Activated naive CD8-positive, alpha-beta T cell treated with anti-CD3 and anti-CD28 coated beads, Interleukin-2, amount 10 ng/mL, durations not matched to agents 7 days and 5 days (primary cell): Measurements from ENCODE around the gene MIOX. TPM values are rescaled to one million over a fixed set of nuclear protein-coding genes. Genes with fewer than 3 reads are reported as not detected.

Source experiments
- ATAC-seq: fragments of 150-1000 bp; cut with Tn5 transposase; one replicate; pipeline ENCODE4 v1.10.0; 2021; ENCODE audit warnings: low read depth, moderate library complexity
- POLR2A ChIA-PET: fragments of 350-600 bp; sonication (Branson Sonifier 250); formaldehyde crosslinking; loops from one replicate; lab custom pipeline; 2021; ENCODE audit warnings: antibody characterized with exemption; lab: Charles Lee
- DNase-seq: peaks from one replicate; pipeline ENCODE4 v3.0.0; 2021
- H3K27ac Mint-ChIP-seq: one replicate; pipeline ENCODE4 v1.8.0; 2022; ENCODE audit warnings: mild to moderate bottlenecking, mixed read lengths
- H3K27me3 Mint-ChIP-seq: one replicate; pipeline ENCODE4 v1.8.0; 2022; ENCODE audit warnings: mild to moderate bottlenecking, moderate library complexity, mixed read lengths
- H3K36me3 Mint-ChIP-seq: one replicate; pipeline ENCODE4 v1.8.0; 2021; ENCODE audit warnings: mild to moderate bottlenecking, mixed read lengths
- H3K4me1 Mint-ChIP-seq: one replicate; pipeline ENCODE4 v1.8.0; 2021; ENCODE audit warnings: mixed read lengths
- H3K4me3 Mint-ChIP-seq: one replicate; pipeline ENCODE4 v1.8.0; 2022; ENCODE audit warnings: mild to moderate bottlenecking, moderate library complexity, mixed read lengths
- H3K9me3 Mint-ChIP-seq: one replicate; pipeline ENCODE4 v1.8.0; 2021; ENCODE audit warnings: mixed read lengths
- total RNA-seq, 2 experiments: library from RNA; stranded (reverse); gene quantifications; one replicate each; pipeline ENCODE4 v1.2.3, GENCODE V29; 2021

Gene MIOX
- not detected for total RNA-seq

GRCh38 chr22:50486561-50487289 lies at the start of gene MIOX:
Gene MIOX, plus strand, starts transcription at chr22:50486859. Its CDS starts 39 bp downstream, at chr22:50486898.
- ATAC-seq (no peak), DNase-seq (no peak)
- no peaks in the 10 kb centered on the region for H3K9me3 Mint-ChIP-seq
- H3K4me3 Mint-ChIP-seq, result no peak within 1 kb of the TSS
- H3K36me3 Mint-ChIP-seq, result no peaks in the 10 kb centered on the region
- H3K27me3 Mint-ChIP-seq, result no peaks in the 10 kb centered on the region
- H3K27ac Mint-ChIP-seq, result no peak within 1 kb of the TSS
- POLR2A ChIA-PET, result interaction anchor here (0.9 kb wide), 1 partner anchor 17 kb away, joined by 3 read pairs; no protein-coding TSS in a partner anchor
- peaks cover 11% of the 10 kb centered on the region for H3K4me1 Mint-ChIP-seq

GRCh38 chr22:50437511-50438304 lies 49.0 kb upstream of the MIOX start:
- Mint-ChIP-seq H3K36me3 (no peaks in the 10 kb centered on the region), H3K4me3 (no peak overlapping the region)

GRCh38 chr22:50438305-50439275 lies 48.1 kb upstream of the MIOX start:
- Mint-ChIP-seq H3K9me3 (no peaks in the 10 kb centered on the region), H3K4me3 (no peak overlapping the region), H3K27ac (no peak overlapping the region), H3K4me1 (peaks cover 1% of the 10 kb centered on the region), H3K27me3 (no peaks in the 10 kb centered on the region), H3K36me3 (no peaks in the 10 kb centered on the region)
- no peak for ATAC-seq
- POLR2A ChIA-PET, result no interaction called here
- DNase-seq, result no peak

More at GRCh38 chr22:50437511-50438304, 49.0 kb upstream of the MIOX start:
- H3K4me1 Mint-ChIP-seq, result no peaks in the 10 kb centered on the region
- POLR2A ChIA-PET, result no interaction called here
- no peak for DNase-seq
- H3K27ac Mint-ChIP-seq, result no peak overlapping the region
- no peak for ATAC-seq
- H3K27me3 Mint-ChIP-seq, result no peaks in the 10 kb centered on the region
- no peaks in the 10 kb centered on the region for H3K9me3 Mint-ChIP-seq

GRCh38 chr22:50439314-50439870 lies 47.3 kb upstream of the MIOX start:
- H3K36me3 Mint-ChIP-seq, result no peaks in the 10 kb centered on the region
- H3K4me1 Mint-ChIP-seq, result peaks cover 1% of the 10 kb centered on the region
- H3K9me3 Mint-ChIP-seq, result no peaks in the 10 kb centered on the region
- DNase-seq (peak; percentile 34), ATAC-seq (no peak)
- H3K4me3 Mint-ChIP-seq, result no peak overlapping the region
- POLR2A ChIA-PET, result no interaction called here
- no peak overlapping the region for H3K27ac Mint-ChIP-seq
- no peaks in the 10 kb centered on the region for H3K27me3 Mint-ChIP-seq

GRCh38 chr22:50439871-50440331 lies 46.8 kb upstream of the MIOX start:
- POLR2A ChIA-PET, result no interaction called here
- no peaks in the 10 kb centered on the region for H3K36me3 Mint-ChIP-seq
- ATAC-seq (no peak), DNase-seq (no peak)
- no peaks in the 10 kb centered on the region for H3K9me3 Mint-ChIP-seq
- H3K4me3 Mint-ChIP-seq, result no peak overlapping the region
- peak overlapping the region; percentile 25 for H3K27ac Mint-ChIP-seq
- no peaks in the 10 kb centered on the region for H3K27me3 Mint-ChIP-seq
- H3K4me1 Mint-ChIP-seq, result peaks cover 3% of the 10 kb centered on the region

- Mint-ChIP-seq H3K27me3 (no peaks in the 10 kb centered on the region), H3K4me3 (no peak overlapping the region), H3K36me3 (peaks cover under 1% of the 10 kb centered on the region), H3K4me1 (peaks cover 11% of the 10 kb centered on the region), H3K9me3 (no peaks in the 10 kb centered on the region), H3K27ac (peak overlapping the region; percentile 54)
- POLR2A ChIA-PET, result interaction anchor here (0.6 kb wide), 1 partner anchor 12 kb away, joined by 3 read pairs; no protein-coding TSS in a partner anchor
- ATAC-seq (no peak), DNase-seq (peak; percentile 34)
Observed at GRCh38 chr22:50440544-50441249, 46.0 kb upstream of the MIOX start.

- H3K27me3 Mint-ChIP-seq, result no peaks in the 10 kb centered on the region
- H3K4me3 Mint-ChIP-seq, result no peak overlapping the region
- POLR2A ChIA-PET, result interaction anchor here (0.7 to 1.1 kb wide), 2 partner anchors 12 to 122 kb away, joined by 3 read pairs; no protein-coding TSS in a partner anchor
- H3K27ac Mint-ChIP-seq, result no peak overlapping the region
- ATAC-seq, result no peak
- peaks cover 14% of the 10 kb centered on the region for H3K4me1 Mint-ChIP-seq
- DNase-seq, result no peak
- peaks cover 2% of the 10 kb centered on the region for H3K36me3 Mint-ChIP-seq
- no peaks in the 10 kb centered on the region for H3K9me3 Mint-ChIP-seq
Observed at GRCh38 chr22:50441428-50441993, 45.1 kb upstream of the MIOX start.

GRCh38 chr22:50443197-50443596 lies 43.5 kb upstream of the MIOX start:
- DNase-seq, result no peak
- no peaks in the 10 kb centered on the region for H3K27me3 Mint-ChIP-seq
- H3K36me3 Mint-ChIP-seq, result peaks cover 2% of the 10 kb centered on the region
- no peak overlapping the region for H3K4me3 Mint-ChIP-seq
- H3K4me1 Mint-ChIP-seq, result peaks cover 14% of the 10 kb centered on the region
- POLR2A ChIA-PET, result interaction anchor here (1.3 to 2.3 kb wide), 3 partner anchors 25 to 178 kb away, joined by 3 to 8 read pairs (median 6); no protein-coding TSS in a partner anchor
- H3K9me3 Mint-ChIP-seq, result no peaks in the 10 kb centered on the region
- peak overlapping the region; percentile 58 for H3K27ac Mint-ChIP-seq
- ATAC-seq, result no peak

GRCh38 chr22:50443801-50444625 lies 42.6 kb upstream of the MIOX start:
- Mint-ChIP-seq H3K4me3 (no peak overlapping the region), H3K36me3 (peaks cover 5% of the 10 kb centered on the region), H3K27me3 (no peaks in the 10 kb centered on the region), H3K4me1 (peaks cover 16% of the 10 kb centered on the region), H3K9me3 (no peaks in the 10 kb centered on the region), H3K27ac (peak overlapping the region; percentile 90)
- ATAC-seq (no peak), DNase-seq (no peak)
- POLR2A ChIA-PET, result interaction anchor here (0.6 to 2.3 kb wide), 10 partner anchors 9 to 227 kb away, joined by 3 to 13 read pairs (median 4); no protein-coding TSS in a partner anchor

GRCh38 chr22:50444663-50445062 lies 42.0 kb upstream of the MIOX start:
- H3K9me3 Mint-ChIP-seq, result no peaks in the 10 kb centered on the region
- H3K27me3 Mint-ChIP-seq, result no peaks in the 10 kb centered on the region
- POLR2A ChIA-PET, result interaction anchor here (0.6 to 2.3 kb wide), 14 partner anchors 9 to 227 kb away, joined by 3 to 13 read pairs (median 3); partner anchors contain the start of gene SCO2
- ATAC-seq, result no peak
- H3K27ac Mint-ChIP-seq, result peak overlapping the region; percentile 90
- H3K36me3 Mint-ChIP-seq, result peaks cover 9% of the 10 kb centered on the region
- no peak overlapping the region for H3K4me3 Mint-ChIP-seq
- peaks cover 19% of the 10 kb centered on the region for H3K4me1 Mint-ChIP-seq
- no peak for DNase-seq
